Measurements from ENCODE around the gene ANXA1.
"Not testable (repeated sequence)": the region's sequence is repeated elsewhere in the genome, so short reads cannot be mapped to it uniquely, and the experiment has no call there.

ANXA1 gene

GRCh38 chr9:73168298-73168934, 16.8 kb downstream of the ANXA1 start:
- no peak for DNase-seq (ENCODE audit: low spot score)

- no peak for DNase-seq (ENCODE audit: low spot score)
Measured at GRCh38 chr9:73170185-73170957, 18.7 kb downstream of the ANXA1 start.

- DNase-seq (ENCODE audit: low spot score) = no peak
Measured at GRCh38 chr9:73172901-73173215, 21.2 kb downstream of the ANXA1 start.

DNA sequence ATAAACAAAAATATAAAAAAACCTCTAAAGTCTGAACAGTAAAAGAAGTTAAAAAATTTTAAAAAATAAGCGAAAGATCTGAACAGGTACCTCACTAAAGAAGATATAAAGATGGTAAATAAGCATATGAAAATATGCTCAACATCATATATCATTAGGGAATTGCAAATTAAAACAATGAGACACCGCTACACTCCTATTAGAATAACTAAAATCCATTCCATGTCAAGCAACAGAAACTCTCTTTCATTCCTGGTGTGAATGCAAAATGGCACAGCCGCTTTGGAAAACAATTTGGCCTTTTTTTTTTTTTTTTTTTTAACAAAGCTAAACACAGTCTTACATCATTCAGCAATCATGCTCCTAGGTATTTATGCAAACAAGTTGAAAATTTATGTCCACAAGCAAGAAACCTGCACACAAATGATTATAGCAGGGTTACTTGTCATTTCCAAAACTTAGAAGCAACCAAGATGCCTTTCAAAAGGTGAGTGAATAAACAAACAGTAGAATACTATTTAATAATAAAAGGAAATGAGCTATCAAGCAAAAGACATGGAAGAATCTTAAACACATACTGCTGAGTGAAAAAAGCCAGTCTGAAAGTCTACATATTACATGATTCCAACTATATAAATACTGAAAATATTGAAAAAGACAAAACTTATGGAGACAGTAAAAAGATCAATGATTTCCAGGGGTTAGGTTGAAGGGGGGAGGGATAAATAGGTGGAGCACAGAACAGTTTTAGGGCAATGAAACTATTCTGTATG, 22.1 kb downstream of the ANXA1 start:
- DNase-seq (ENCODE audit: low spot score) = no peak

GRCh38 chr9:73174330-73174980, 22.8 kb downstream of the ANXA1 start:
- DNase-seq (ENCODE audit: low spot score) = no peak

GRCh38 chr9:73176450-73176875, 24.8 kb downstream of the ANXA1 start:
- DNase-seq (ENCODE audit: low spot score) = no peak

- no peak for DNase-seq (ENCODE audit: low spot score)
Measured at GRCh38 chr9:73178044-73178443, 26.4 kb downstream of the ANXA1 start.

GRCh38 chr9:73179589-73179988, 27.9 kb downstream of the ANXA1 start:
- DNase-seq (ENCODE audit: low spot score) = peak; percentile 19

- no peak for DNase-seq (ENCODE audit: low spot score)
Measured at GRCh38 chr9:73180403-73180802, 28.7 kb downstream of the ANXA1 start.

GRCh38 chr9:73182928-73183327, 31.3 kb downstream of the ANXA1 start:
- DNase-seq (ENCODE audit: low spot score) = no peak

DNA sequence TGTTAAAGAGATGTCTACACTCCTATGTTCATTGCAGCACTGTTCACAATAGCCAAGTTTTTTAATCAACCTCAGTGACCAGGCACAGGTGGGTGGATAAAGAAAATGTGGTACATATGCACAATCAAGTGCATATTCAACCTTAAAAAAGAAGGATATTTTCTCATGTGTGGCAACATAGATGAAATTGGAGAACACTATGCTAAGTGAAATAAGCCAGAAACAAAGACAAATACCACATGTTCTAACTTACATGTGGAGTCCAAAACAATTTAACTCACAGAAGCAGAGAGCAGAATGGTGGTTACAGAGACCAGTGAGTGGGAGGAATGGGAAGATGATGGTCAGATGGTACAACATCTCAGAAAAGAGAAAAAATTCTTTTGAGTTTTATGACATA, 31.8 kb downstream of the ANXA1 start:
- no peak for DNase-seq (ENCODE audit: low spot score)

GRCh38 chr9:73183917-73184861, 32.5 kb downstream of the ANXA1 start:
- peak; percentile 8 for DNase-seq (ENCODE audit: low spot score)

DNA sequence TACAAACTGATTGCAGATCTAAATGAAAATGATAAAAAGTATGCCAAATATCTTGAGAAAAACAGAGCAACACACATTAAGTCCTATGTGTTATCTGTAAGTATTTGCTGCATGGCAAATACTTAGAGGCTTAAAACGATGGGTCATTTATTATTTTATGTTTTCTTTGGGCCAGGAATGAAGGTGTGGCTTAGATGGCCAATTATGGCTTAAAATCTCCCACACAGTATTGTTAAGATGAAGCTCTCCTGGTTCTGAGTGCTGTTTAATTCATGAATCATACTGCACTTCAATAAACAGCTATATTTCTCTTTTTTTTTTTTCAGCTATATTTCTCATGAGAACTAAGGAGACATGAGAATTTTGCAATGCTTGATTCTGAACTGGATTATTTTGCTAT, 39.4 kb downstream of the ANXA1 start:
- DNase-seq (ENCODE audit: low spot score) = not testable (repeated sequence)

DNA sequence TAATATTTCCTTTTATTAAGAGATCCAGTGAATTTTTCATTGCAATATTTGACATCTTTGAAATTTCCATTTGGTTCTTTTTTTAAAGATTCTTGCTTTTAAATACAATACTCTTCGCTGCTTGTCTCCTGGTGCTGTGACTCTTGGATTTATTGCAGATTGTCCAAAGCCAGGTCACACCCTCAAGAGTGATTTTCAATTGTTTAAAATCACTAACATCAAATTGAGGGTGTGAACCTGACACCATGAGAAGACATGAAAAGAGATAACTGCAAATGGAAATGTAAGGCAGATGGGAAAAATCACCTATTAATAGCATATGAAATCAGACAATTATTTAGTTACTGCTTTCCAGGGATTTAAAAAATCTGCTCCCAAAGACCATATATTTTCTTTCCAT, 42.6 kb downstream of the ANXA1 start:
- no peak for DNase-seq (ENCODE audit: low spot score)

GRCh38 chr9:73199448-73199847, 47.8 kb downstream of the ANXA1 start:
- no peak for DNase-seq (ENCODE audit: low spot score)

- DNase-seq (ENCODE audit: low spot score) = peak; percentile 21
Measured at GRCh38 chr9:73199886-73200285, 48.2 kb downstream of the ANXA1 start.

- peak; percentile 23 for DNase-seq (ENCODE audit: low spot score)
Measured at GRCh38 chr9:73200694-73201452, 49.2 kb downstream of the ANXA1 start.

- DNase-seq (ENCODE audit: low spot score) = no peak
Measured at GRCh38 chr9:73202980-73203379, 51.3 kb downstream of the ANXA1 start.

GRCh38 chr9:73204936-73205335, 53.3 kb downstream of the ANXA1 start:
- no peak for DNase-seq (ENCODE audit: low spot score)

DNA sequence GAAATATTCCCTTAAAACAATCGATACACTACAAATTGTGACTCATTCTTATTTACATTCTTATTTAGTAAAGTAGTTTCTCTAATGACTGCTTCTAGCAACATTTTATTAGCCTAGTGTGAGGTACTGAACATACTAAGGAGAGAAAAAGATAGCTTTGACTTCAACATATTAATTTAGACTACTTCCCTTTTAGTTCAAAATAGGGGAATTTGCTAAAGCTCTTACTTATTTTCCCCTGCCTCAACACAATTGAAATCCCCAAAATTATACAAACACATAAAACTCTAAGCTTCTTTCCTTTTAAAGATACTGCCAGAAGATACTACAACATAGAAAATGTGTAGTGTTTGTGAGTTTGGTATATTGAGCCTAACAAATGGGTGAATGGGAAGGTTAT, 55.2 kb downstream of the ANXA1 start:
- no peak for DNase-seq (ENCODE audit: low spot score)
